Activated CD4-positive, alpha-beta T cell treated with anti-CD3 and anti-CD28 coated beads for 48 hours (primary cell): ENCODE results near the gene CAPNS1.
A peak's percentile ranks its signal among the peaks of the same experiment; 100 is the strongest.

ENCODE experiments used
- DNase-seq: peaks from one replicate; pipeline ENCODE4 v3.0.0-alpha.2; 2020

CAPNS1 gene

GRCh38 chr19:36139473-36140303, at the start of gene CAPNS1:
CAPNS1 (plus strand) TSS chr19:36140066; CDS start chr19:36141012, 946 bp downstream.
- DNase-seq: peak; percentile 95

GRCh38 chr19:36090910-36091695, 48.8 kb upstream of the CAPNS1 start:
- no peak for DNase-seq

DNA sequence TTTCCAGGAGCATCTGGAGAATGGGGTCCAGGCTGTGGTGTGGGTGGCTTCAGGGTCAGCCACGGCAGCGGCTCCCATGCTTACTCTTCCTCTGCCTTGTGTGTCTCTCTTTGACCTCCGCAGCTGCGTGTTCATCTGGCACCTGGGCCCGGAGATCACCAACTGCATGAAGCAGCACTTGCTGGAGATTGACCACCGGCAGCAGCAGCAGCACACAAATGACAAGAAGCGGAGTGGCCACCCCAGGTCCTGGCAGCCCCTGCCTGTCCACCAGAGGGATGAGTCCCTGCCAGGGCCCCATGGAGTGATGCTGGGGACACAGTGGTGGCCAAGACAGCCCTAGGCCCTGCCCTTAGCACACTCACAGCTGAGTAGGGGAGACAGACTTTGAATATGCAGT, 47.3 kb upstream of the CAPNS1 start:
- no peak for DNase-seq

DNA sequence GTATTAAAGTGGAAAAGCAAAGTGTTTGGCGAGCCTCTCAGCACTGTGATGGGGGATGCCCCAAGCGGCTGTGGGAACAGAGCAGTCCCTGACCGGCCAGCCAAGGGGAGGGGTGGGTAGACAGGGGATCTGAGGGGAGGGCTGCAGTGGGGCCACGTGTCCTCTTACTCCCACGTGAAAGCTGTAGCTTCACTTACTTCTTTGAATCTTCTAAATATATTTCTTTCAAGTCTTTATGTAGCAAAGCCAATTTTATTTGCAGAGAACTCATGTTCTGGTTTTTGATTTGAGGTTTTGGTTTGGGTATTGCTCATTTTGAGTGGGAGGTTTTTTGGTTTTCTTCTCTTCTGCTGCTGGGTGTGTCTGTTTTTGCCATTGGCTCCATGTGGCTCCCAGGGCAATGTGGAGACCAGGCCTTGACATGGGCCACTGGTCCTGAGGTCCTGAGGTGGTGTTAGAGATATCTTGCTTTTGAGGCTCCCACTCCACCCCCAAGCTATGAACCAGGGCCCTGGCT, 46.7 kb upstream of the CAPNS1 start:
- DNase-seq: peak; percentile 36

DNA sequence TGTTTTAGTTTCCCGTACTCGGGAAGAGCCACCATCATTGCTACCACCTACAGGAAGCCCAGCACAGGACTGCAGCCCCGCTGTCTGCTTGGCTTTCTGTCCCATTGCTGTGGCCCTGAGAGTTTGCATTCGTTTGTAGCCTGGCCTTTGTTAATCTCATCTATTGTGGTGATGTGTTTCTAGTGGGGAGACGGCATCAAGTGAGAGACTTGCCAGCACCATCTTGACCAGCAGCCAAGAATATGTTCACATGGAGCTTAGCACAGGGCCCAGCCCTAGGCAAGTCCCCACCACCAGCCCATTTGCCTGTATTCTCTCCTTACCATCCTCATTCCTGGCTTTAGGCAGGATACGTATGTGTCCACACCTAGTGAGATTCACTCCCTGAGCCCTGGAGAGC, 46.2 kb upstream of the CAPNS1 start:
- no peak for DNase-seq

- DNase-seq: no peak
Measured at GRCh38 chr19:36097036-36097435, 42.8 kb upstream of the CAPNS1 start.

DNA sequence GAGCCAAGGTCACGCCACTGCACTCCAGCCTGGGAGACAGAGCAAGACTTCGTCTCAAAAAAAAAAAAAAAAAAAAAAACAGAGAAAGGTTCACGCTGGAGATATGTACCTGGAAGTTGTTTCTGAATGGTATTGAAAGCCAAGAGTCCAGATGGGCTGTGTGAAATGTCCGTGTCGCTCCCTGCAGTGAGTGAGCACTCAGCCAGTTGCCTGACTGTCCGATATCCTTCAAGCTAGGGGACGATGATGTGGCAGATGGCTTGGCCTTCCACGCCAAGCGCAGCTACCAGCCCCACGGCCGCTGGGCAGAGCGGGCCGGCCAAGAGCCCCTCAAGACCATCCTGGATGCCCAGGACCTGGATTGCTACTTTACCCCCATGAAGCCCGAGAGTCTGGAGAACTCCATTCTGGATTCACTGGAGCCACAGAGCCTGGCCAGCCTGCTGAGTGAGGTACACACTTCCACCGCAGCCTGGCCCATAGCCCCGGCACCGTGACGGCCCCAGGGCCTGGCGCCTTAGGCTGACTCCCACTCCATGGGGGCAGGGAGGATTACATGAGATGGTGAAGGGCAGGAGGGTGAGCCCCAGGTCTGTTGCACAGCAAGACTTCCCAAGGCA, 40.6 kb upstream of the CAPNS1 start:
- no peak for DNase-seq

DNA sequence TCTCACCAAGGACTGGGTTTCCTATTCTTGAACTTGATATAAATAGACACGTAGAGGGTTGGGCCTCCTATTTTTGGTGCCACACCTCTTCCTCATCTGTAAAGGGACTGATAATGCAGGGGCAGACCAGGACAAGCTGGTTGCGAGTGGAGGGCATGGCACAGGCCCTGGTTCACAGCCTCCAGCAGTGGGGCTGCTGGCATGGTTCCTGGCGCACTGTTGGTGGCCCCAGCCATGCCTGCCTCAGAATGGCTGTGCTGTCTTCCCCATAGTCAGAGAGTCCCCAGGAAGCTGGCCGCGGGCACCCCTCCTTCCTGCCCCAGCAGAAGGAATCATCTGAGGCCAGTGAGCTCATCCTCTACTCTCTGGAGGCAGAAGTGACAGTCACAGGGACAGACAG, 39.4 kb upstream of the CAPNS1 start:
- DNase-seq: no peak

- DNase-seq: no peak
Measured at GRCh38 chr19:36101550-36102327, 38.1 kb upstream of the CAPNS1 start.

DNA sequence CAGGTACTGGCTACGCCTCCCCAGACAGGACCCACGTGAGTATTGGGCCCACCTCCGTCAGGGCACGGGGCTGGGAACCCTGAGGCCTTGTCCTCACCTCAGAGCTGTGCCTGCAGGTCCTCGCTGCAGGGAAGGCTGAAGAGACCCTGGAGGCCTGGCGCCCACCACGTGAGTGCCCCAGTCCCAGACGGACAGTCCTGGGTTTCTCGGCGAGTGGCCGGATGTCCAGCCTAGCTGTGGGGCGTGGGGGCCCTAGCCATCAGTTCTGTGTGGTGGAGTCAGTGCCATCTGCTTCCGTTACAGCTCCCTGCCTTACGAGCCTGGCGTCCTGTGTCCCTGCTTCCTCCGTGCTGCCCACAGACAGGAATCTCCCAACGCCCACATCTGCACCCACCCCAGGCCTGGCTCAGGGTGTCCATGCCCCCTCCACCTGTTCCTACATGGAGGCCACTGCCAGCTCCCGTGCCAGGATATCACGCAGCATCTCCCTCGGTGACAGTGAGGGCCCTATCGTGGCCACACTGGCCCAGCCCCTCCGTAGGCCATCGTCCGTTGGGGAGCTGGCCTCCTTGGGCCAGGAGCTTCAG, 36.7 kb upstream of the CAPNS1 start:
- DNase-seq: no peak

GRCh38 chr19:36103842-36104552, 35.9 kb upstream of the CAPNS1 start:
- DNase-seq: no peak

GRCh38 chr19:36106441-36106840, 33.4 kb upstream of the CAPNS1 start:
- no peak for DNase-seq

- DNase-seq: no peak
Measured at GRCh38 chr19:36106991-36107390, 32.9 kb upstream of the CAPNS1 start.

DNA sequence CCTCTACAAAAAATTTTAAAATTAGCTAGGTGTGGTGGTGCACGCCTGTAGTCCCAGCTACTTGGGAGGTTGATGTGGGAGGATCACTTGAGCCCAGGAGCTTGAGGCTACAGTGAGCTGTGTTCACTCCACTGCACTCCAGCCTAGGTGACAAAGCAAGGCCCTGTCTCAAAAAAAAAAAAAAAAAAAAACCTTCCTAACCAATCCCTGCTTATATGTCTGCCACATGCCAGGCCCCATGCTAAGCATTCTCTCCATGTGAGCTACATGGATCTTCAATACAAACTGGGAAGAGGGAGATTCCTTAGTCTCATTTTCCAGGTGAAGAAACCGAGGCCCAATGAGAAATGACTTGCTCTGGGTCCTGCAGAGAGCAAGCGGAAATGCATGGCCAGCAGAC, 31.2 kb upstream of the CAPNS1 start:
- DNase-seq: no peak

DNA sequence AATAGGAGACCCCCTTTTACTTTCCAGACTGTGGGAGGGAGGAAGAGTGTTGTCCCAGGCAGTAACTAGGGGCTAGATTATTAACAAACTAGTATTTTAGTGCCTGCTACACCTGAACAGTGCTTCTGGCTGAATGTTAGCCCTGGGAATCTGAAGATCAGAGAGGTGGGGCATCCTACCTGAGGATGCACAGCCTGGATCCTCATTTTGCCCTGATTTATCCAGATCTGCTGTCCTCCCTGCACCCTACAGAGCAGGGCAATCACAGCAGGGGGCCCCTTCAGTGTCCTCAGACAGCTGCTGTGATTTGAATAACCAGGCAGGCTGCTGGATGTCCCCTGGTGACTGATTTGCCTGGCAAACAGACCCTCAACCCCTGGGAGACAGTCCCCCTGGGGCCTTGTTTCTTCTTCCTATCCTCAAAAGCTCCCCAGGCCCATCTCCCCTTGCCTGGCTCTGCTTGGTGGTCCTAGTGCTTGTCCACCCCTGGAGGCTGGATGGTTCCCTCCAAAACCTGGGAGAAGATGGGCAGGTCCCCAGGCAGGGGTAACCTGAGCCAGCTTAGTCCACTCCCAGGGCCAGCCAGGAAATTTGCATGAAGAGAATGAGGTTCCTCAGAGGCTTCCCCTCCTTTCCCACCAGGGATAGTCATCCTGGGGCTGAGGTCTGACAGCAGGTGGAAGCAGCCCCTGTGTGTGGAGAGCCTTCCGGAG, 29.2 kb upstream of the CAPNS1 start, which contains the start of gene OVOL3:
TSS of gene OVOL3 (plus strand) at position 657 of the 713 bp plus-strand sequence. CDS start 60 bp downstream, outside the sequence.
- no peak for DNase-seq

- DNase-seq: no peak
Measured at GRCh38 chr19:36111200-36111539, 28.7 kb upstream of the CAPNS1 start.

DNA sequence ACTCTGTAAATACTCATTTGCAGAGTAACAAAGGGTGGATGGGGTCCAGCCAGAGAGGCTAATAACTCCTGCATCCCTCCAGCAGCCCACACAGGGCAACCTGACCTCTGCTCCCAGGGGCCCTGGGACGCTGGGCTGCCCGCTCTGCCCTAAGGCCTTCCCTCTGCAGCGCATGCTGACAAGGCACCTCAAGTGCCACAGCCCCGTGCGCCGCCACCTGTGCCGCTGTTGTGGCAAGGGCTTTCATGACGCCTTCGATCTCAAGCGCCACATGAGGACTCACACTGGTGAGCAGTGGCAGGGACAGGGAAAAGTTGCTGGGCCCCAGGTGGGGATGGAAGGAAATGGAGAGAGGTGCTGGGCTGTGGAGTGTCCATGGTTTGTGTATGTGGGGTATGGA, 27.2 kb upstream of the CAPNS1 start:
- DNase-seq: no peak

- no peak for DNase-seq
Measured at GRCh38 chr19:36113425-36113824, 26.4 kb upstream of the CAPNS1 start.

- peak; percentile 37 for DNase-seq
Measured at GRCh38 chr19:36113894-36114720, 25.8 kb upstream of the CAPNS1 start.
